Measurements from ENCODE around the gene RAB3C. TPM values are rescaled to one million over a fixed set of nuclear protein-coding genes. Genes with fewer than 3 reads are reported as not detected.

Gene RAB3C
- total and polyA plus RNA-seq, 10 donors = 0.06 to 2.0 (median 0.21) TPM; not detected in 2

- intact Hi-C loops (cut with DNase I; ENCODE audit: low total_unique reads) = no loop called here
- Histone ChIP-seq H3K27me3 (replicated peaks in 1 of 7) (no peaks in the 10 kb centered on the region), H3K4me3 (no peak overlapping the region), H3K4me1 (no peaks in the 10 kb centered on the region), H3K27ac (no peak overlapping the region), H3K36me3 (no peaks in the 10 kb centered on the region), H3K9me3 (no peaks in the 10 kb centered on the region)
- WGBS, 5 donors = 83 to 93% (median 90%) methylated on average over 3 of the region's 3 CpGs
- DNase-seq = no peak
- TF ChIP-seq POLR2A (IDR thresholded peaks at IDR 0.05) (no peak), CTCF (IDR thresholded peaks at IDR 0.05 in 8 of 11, conservative IDR thresholded peaks at IDR 0.05 in 3 of 11) (no peak), POLR2AphosphoS5 (IDR thresholded peaks at IDR 0.05) (no peak)
Measured at GRCh38 chr5:58622936-58623871, 40.3 kb downstream of the RAB3C start.

- Histone ChIP-seq H3K9me3 (no peaks in the 10 kb centered on the region), H3K4me1 (peaks cover 0 to 7% (median 0%) of the 10 kb centered on the region in 6 donors), H3K27ac (no peak overlapping the region), H3K27me3 (replicated peaks in 1 of 7) (no peaks in the 10 kb centered on the region), H3K4me3 (no peak overlapping the region), H3K36me3 (no peaks in the 10 kb centered on the region)
- intact Hi-C loops (cut with DNase I; ENCODE audit: low total_unique reads) = no loop called here
- TF ChIP-seq POLR2A (IDR thresholded peaks at IDR 0.05) (no peak), CTCF (IDR thresholded peaks at IDR 0.05 in 8 of 11, conservative IDR thresholded peaks at IDR 0.05 in 3 of 11) (no peak), POLR2AphosphoS5 (IDR thresholded peaks at IDR 0.05) (no peak)
- WGBS, 5 donors = 55 to 77% (median 70%) methylated on average over 5 of the region's 5 CpGs
- no peak for DNase-seq
Measured at GRCh38 chr5:58628626-58629025, 45.8 kb downstream of the RAB3C start.

- no peak overlapping the region for H3K4me3 ChIP-seq
- H3K27me3 ChIP-seq (replicated peaks in 1 of 7) = no peaks in the 10 kb centered on the region
- H3K36me3 ChIP-seq = no peaks in the 10 kb centered on the region
- H3K9me3 ChIP-seq = no peaks in the 10 kb centered on the region
- H3K4me1 ChIP-seq = peaks cover 0 to 7% (median 0%) of the 10 kb centered on the region in 6 donors
- intact Hi-C loops (cut with DNase I; ENCODE audit: low total_unique reads) = no loop called here
- no peak overlapping the region for H3K27ac ChIP-seq
- no peak for DNase-seq
- WGBS, 5 donors = 41 to 51% (median 48%) methylated on average over 6 of the region's 6 CpGs
- TF ChIP-seq POLR2A (IDR thresholded peaks at IDR 0.05) (no peak), CTCF (IDR thresholded peaks at IDR 0.05 in 8 of 11, conservative IDR thresholded peaks at IDR 0.05 in 3 of 11) (no peak), POLR2AphosphoS5 (IDR thresholded peaks at IDR 0.05) (no peak)
Measured at GRCh38 chr5:58629271-58630159, 46.6 kb downstream of the RAB3C start.

Data from spleen (tissue), 11 donors.